AG04450 (cell line): ENCODE data around the gene BIN1. TPM values are rescaled to one million over a fixed set of nuclear protein-coding genes. Genes with fewer than 3 reads are reported as not detected.

ENCODE experiments used
- CTCF ChIA-PET: fragments of 300-600, 350-600 bp; formaldehyde crosslinking; extraction: SDS; loops from one replicate; lab custom pipeline; 2022; ENCODE audit warnings: antibody characterized with exemption, inconsistent platforms; lab: Charles Lee
- POLR2A ChIA-PET: fragments of 350-600 bp; formaldehyde crosslinking; extraction: SDS; loops from one replicate; lab custom pipeline; 2021; ENCODE audit warnings: antibody characterized with exemption, inconsistent platforms; lab: Yijun Ruan, JAX
- DNase-seq: peaks from one replicate; pipeline ENCODE4 v3.0.0-alpha.2; 2011; ENCODE audit warnings: low read depth, low spot score
- H3K27ac ChIP-seq: one replicate; pipeline ENCODE4 v1.5.1; 2012; ENCODE audit warnings: low read depth, low read length, control low read depth
- H3K27me3 ChIP-seq: one replicate; pipeline ENCODE4 v1.6.0; 2012; ENCODE audit warnings: low read length; ENCODE audit not compliant: control insufficient read depth, insufficient read depth
- H3K4me3 ChIP-seq: 2 replicates; pipeline ENCODE4 v1.5.1; 2011; ENCODE audit warnings: mild to moderate bottlenecking, low read depth, low read length, control low read depth
- H3K9me3 ChIP-seq: 2 replicates; pipeline ENCODE4 v1.5.1; 2012; ENCODE audit warnings: low read length; ENCODE audit not compliant: control insufficient read depth, insufficient read depth
- CTCF ChIP-seq: IDR thresholded peaks from 2 replicates; pipeline ENCODE4 v1.5.1; 2011; ENCODE audit warnings: low read depth, low read length, control low read depth, inconsistent platforms
- polyA plus RNA-seq: library from polyadenylated mRNA; depleted of rRNA; stranded (reverse); fragments of >200 nt; gene quantifications from 2 replicates; pipeline ENCODE4 v1.2.3, GENCODE V29; 2011

BIN1 gene
- polyA plus RNA-seq, 1 experiment: 32.4 TPM

DNA sequence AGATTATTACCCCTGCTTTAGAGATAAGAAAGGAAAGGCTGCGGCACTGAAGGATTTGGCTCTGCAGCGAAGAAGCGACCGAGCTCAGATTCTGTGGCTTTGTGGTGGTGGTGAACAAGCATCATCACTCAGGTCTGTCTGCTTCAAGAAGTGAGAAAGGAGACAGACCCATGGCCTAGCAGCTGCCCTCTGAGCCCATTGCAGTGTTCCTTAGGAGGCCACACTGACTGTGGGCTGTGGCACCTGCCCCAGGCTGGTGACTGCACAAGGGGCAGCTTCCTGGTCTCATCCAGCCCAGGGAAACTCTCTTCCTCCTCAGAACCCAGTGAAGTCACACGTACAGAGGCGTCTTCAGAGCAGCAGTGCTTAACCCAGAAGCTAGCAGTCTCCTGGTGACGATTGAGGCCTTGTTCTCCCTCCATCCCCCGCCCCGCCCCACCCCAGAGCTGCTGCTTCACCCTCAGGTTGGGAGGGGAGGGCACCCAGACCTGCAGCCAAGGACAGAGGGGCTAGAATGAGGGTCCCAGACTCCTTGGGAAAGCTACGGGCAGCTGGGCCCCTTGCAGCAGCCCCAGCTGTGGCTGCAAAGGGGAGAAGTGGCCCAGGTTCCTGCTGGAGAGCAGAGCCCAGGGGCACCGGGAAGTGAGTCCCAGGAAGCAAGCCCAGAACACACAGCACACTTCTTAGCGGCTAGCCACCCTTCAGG, 22.2 kb downstream of the BIN1 start:
- Histone ChIP-seq H3K27ac (peak overlapping the region; percentile 98), H3K4me3 (peak overlapping the region; percentile 40), H3K27me3 (no peaks in the 10 kb centered on the region), H3K9me3 (no peaks in the 10 kb centered on the region; the same call in 1 of the 2 replicates)
- TF ChIP-seq CTCF: no peak
- no peak for DNase-seq
- ChIA-PET CTCF (interaction anchor here (1.3 kb wide), 1 partner anchor 17 kb away, joined by 3 read pairs; no protein-coding TSS in a partner anchor), POLR2A (interaction anchor here (0.9 kb wide), 1 partner anchor 22 kb away, joined by 3 read pairs; the partner anchor contains the start of gene BIN1)

DNA sequence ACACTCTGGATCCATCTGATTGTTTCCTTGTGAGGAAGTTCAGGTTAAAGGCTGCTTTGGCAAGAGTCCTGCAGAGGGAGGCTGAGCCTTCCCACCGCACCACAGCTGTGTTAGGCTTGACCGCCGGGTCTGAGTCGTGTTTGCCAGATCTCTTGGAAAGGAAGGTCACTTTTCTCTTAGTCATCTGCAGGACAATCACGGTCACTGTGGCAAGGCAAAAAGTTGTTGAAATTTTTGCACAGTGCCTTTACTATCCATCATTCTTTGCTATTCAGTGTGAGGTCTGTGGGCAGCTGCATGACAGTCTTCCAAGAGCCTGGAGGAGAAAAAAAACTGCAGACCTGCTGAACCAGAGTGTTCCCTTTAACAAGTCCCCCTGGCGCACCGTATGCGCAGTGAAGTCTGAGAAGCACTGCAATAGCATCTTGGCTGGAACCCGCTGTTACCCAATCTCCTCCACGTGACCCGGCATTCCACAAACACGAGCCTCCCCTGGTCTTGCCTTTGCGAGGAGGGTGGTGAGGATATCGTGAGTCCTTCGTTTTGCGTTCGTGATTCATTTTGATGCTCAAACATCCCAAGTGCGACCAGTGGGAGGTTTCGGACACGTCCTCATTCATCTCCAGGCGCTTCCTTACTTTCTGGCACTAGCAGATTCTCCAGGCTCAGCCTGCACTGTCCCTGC, 23.0 kb downstream of the BIN1 start:
- H3K27ac ChIP-seq: peak overlapping the region; percentile 98
- CTCF ChIA-PET: interaction anchor here (1.3 kb wide), 1 partner anchor 16 kb away, joined by 3 read pairs; no protein-coding TSS in a partner anchor
- no peaks in the 10 kb centered on the region for H3K27me3 ChIP-seq
- POLR2A ChIA-PET: no interaction called here
- DNase-seq: peak; percentile 93
- no peaks in the 10 kb centered on the region; the same call in 1 of the 2 replicates for H3K9me3 ChIP-seq
- peak overlapping the region; percentile 40 for H3K4me3 ChIP-seq
- peak; percentile 37 for TF ChIP-seq CTCF

GRCh38 chr2:127082974-127083373, 24.0 kb downstream of the BIN1 start:
- no peaks in the 10 kb centered on the region; the same call in 1 of the 2 replicates for H3K9me3 ChIP-seq
- CTCF ChIA-PET: no interaction called here
- peak overlapping the region; percentile 98 for H3K27ac ChIP-seq
- POLR2A ChIA-PET: interaction anchor here (0.6 kb wide), 1 partner anchor 331 kb away, joined by 8 read pairs; no protein-coding TSS in a partner anchor
- no peak overlapping the region for H3K4me3 ChIP-seq
- TF ChIP-seq CTCF: no peak
- H3K27me3 ChIP-seq: no peaks in the 10 kb centered on the region
- no peak for DNase-seq

DNA sequence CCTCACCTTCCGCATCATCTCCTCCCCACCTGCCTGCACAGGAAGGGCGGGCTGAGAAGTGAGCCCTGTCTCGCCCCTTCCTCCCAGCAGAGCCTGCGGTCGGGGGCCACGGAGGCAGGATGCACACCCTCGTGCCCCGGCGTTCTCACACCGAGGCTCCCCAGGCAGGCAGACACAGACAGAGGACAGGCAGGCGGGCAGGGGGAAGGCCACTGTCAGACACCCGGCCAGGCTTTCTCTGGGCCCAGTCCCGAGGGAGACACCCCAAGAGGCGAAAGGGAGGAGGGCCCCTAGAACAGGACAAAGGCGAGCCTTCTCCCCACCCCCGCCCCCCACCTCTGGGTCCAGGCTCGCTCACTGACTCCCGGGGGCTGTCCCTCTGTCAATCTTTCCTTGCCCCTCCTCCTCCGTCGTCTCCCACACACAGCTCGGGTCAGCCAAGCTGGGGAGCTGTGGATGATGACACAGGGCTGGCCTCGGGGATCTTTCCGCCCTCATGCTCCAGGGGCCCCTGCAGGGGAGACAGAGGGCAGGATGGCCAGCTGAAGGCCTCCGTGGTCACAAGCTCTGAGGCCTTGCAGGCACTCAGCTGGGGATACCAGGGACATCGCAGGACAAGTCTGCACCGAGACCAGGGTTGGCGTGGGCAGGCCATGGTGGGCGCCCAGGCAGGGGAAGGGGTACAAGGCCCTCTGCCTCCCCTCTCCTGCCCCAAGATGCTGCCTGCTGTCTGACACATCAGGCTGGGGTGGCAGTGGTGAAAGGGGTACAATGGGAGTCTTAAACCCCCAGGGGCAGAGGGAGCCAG, 24.9 kb downstream of the BIN1 start:
- no peaks in the 10 kb centered on the region; the same call in 1 of the 2 replicates for H3K9me3 ChIP-seq
- ChIA-PET CTCF (no interaction called here), POLR2A (interaction anchor here (0.6 kb wide), 2 partner anchors 17 to 326 kb away, joined by 3 to 4 read pairs; no protein-coding TSS in a partner anchor)
- DNase-seq: no peak
- H3K4me3 ChIP-seq: no peak overlapping the region
- no peak overlapping the region for H3K27ac ChIP-seq
- no peak for TF ChIP-seq CTCF
- no peaks in the 10 kb centered on the region for H3K27me3 ChIP-seq
